ENCODE results near the gene CAMTA1. TPM values are rescaled to one million over a fixed set of nuclear protein-coding genes. Genes with fewer than 3 reads are reported as not detected.

CAMTA1 gene
- total and polyA plus RNA-seq, 2 experiments from 2014 or later = 89.0 to 145 TPM

DNA sequence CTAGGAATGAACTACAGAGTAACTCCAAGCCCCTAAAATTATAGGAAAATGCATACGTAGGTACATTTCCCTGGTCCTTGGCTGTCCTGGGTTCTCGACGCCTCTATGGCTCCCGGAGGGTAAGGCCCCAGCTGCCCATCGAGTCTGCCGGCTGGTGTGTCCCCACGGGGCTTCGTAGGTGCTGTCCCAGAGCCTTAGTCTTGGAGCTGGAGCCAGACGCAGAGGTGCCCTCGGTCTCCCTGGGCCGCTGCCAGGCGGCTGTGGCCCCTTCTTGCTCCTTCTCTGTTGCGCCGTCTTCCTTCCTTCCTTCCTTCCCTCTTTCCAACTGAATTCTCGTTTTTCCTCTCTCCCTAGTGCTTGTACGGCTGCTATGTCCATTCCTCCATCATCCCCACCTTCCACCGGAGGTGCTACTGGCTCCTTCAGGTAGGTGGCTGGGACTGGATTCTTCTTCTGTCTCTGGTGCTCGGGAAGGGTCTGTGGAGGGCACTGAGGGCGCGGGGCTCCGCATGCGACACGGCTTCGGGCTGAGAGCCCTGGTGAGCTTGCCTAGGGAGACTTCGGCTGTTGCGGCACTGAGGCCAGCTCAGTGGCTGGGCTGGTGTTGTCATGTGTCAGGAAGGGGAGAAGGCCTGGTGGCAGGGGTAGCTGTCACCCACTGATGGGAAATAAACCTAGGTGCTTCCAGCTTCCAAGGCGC is 682.4 kb downstream of the CAMTA1 start:
- Histone ChIP-seq H3K9me2 (replicated peaks; ENCODE audit: insufficient read depth) (no peaks in the 10 kb centered on the region), H3K27ac (no peak overlapping the region), H3K36me3 (replicated peaks; ENCODE audit: insufficient read depth, low read depth) (no peaks in the 10 kb centered on the region), H3K4me1 (ENCODE audit: insufficient read depth) (peaks cover 11% of the 10 kb centered on the region), H2AFZ (no peak overlapping the region), H3K4me2 (no peak overlapping the region), H4K20me1 (ENCODE audit: insufficient read depth, poor library complexity, severe bottlenecking) (no peaks in the 10 kb centered on the region), H3K79me2 (no peaks in the 10 kb centered on the region), H3K9me3 (ENCODE audit: low read depth) (no peaks in the 10 kb centered on the region), H3K27me3 (no peaks in the 10 kb centered on the region), H3K4me3 (no peak overlapping the region)
- no peak for TF ChIP-seq EZH2phosphoT487 (IDR thresholded peaks at IDR 0.05; ENCODE audit: low read depth, severe bottlenecking, unreplicated experiment)
- TF ChIP-seq, protein P1, sequence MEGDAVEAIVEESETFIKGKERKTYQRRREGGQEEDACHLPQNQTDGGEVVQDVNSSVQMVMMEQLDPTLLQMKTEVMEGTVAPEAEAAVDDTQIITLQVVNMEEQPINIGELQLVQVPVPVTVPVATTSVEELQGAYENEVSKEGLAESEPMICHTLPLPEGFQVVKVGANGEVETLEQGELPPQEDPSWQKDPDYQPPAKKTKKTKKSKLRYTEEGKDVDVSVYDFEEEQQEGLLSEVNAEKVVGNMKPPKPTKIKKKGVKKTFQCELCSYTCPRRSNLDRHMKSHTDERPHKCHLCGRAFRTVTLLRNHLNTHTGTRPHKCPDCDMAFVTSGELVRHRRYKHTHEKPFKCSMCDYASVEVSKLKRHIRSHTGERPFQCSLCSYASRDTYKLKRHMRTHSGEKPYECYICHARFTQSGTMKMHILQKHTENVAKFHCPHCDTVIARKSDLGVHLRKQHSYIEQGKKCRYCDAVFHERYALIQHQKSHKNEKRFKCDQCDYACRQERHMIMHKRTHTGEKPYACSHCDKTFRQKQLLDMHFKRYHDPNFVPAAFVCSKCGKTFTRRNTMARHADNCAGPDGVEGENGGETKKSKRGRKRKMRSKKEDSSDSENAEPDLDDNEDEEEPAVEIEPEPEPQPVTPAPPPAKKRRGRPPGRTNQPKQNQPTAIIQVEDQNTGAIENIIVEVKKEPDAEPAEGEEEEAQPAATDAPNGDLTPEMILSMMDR (IDR thresholded peaks at IDR 0.05; ENCODE audit: poor library complexity) = no peak
- no peak for TF ChIP-seq EZH2 (IDR thresholded peaks at IDR 0.05; ENCODE audit: borderline replicate concordance)
- no peak for DNase-seq (ENCODE audit: low spot score)
- 98% methylated on average over 25 of the region's 27 CpGs for WGBS (ENCODE audit: low lambda C conversion rate, missing lambda C conversion rate)

GRCh38 chr1:7468248-7468647 is 683.0 kb downstream of the CAMTA1 start:
- Histone ChIP-seq H3K4me3 (no peak overlapping the region), H3K27ac (no peak overlapping the region), H4K20me1 (ENCODE audit: insufficient read depth, poor library complexity, severe bottlenecking) (no peaks in the 10 kb centered on the region), H3K4me2 (no peak overlapping the region), H3K27me3 (no peaks in the 10 kb centered on the region), H3K4me1 (ENCODE audit: insufficient read depth) (peaks cover 11% of the 10 kb centered on the region), H3K79me2 (no peaks in the 10 kb centered on the region), H3K9me2 (replicated peaks; ENCODE audit: insufficient read depth) (no peaks in the 10 kb centered on the region), H3K36me3 (replicated peaks; ENCODE audit: insufficient read depth, low read depth) (no peaks in the 10 kb centered on the region), H3K9me3 (ENCODE audit: low read depth) (no peaks in the 10 kb centered on the region), H2AFZ (no peak overlapping the region)
- TF ChIP-seq EZH2 (IDR thresholded peaks at IDR 0.05; ENCODE audit: borderline replicate concordance) (no peak), EZH2phosphoT487 (IDR thresholded peaks at IDR 0.05; ENCODE audit: low read depth, severe bottlenecking, unreplicated experiment) (no peak)
- TF ChIP-seq, protein P1 (IDR thresholded peaks at IDR 0.05; ENCODE audit: poor library complexity) = no peak
- DNase-seq (ENCODE audit: low spot score) = no peak
- WGBS (ENCODE audit: low lambda C conversion rate, missing lambda C conversion rate) = 91% methylated on average over 9 of the region's 9 CpGs

GRCh38 chr1:7469255-7469938 is 684.1 kb downstream of the CAMTA1 start:
- Histone ChIP-seq H3K27ac (no peak overlapping the region), H3K9me2 (replicated peaks; ENCODE audit: insufficient read depth) (no peaks in the 10 kb centered on the region), H3K4me1 (ENCODE audit: insufficient read depth) (peaks cover 11% of the 10 kb centered on the region), H3K4me2 (no peak overlapping the region), H3K36me3 (replicated peaks; ENCODE audit: insufficient read depth, low read depth) (no peaks in the 10 kb centered on the region), H4K20me1 (ENCODE audit: insufficient read depth, poor library complexity, severe bottlenecking) (no peaks in the 10 kb centered on the region), H3K9me3 (ENCODE audit: low read depth) (no peaks in the 10 kb centered on the region), H3K4me3 (no peak overlapping the region), H3K79me2 (no peaks in the 10 kb centered on the region), H2AFZ (no peak overlapping the region), H3K27me3 (no peaks in the 10 kb centered on the region)
- TF ChIP-seq EZH2phosphoT487 (IDR thresholded peaks at IDR 0.05; ENCODE audit: low read depth, severe bottlenecking, unreplicated experiment) (no peak), EZH2 (IDR thresholded peaks at IDR 0.05; ENCODE audit: borderline replicate concordance) (no peak)
- TF ChIP-seq, protein P1 (IDR thresholded peaks at IDR 0.05; ENCODE audit: poor library complexity) = no peak
- WGBS (ENCODE audit: low lambda C conversion rate, missing lambda C conversion rate) = 79% methylated on average over 13 of the region's 13 CpGs
- DNase-seq (ENCODE audit: low spot score) = no peak

Data from hepatocyte (in vitro differentiated cells).